ENCODE measurements around the gene UHRF2. TPM values are rescaled to one million over a fixed set of nuclear protein-coding genes. Genes with fewer than 3 reads are reported as not detected.

Gene UHRF2
- total RNA-seq, 1 experiment from 2014 or later, result 39.0 TPM

GRCh38 chr9:6410633-6411032 is 2.4 kb upstream of the UHRF2 start:
- no peaks in the 10 kb centered on the region for H3K9me3 Mint-ChIP-seq
- no peak overlapping the region for H3K27ac Mint-ChIP-seq
- DNase-seq (ENCODE audit: low spot score) (no peak), ATAC-seq (no peak)
- no peak overlapping the region for H3K4me3 Mint-ChIP-seq
- H3K27me3 Mint-ChIP-seq (ENCODE audit: low read depth), result peaks cover 30% of the 10 kb centered on the region
- peaks cover 17% of the 10 kb centered on the region for H3K4me1 Mint-ChIP-seq
- CTCF ChIA-PET, result no interaction called here
- POLR2A ChIA-PET, result no interaction called here
- TF ChIP-seq PRRX2 (CRISPR knock-in tag; IDR thresholded peaks at IDR 0.05) (no peak), NFYB (CRISPR knock-in tag; conservative IDR thresholded peaks at IDR 0.05; ENCODE audit: low read depth) (no peak), NFATC4 (CRISPR knock-in tag; IDR thresholded peaks at IDR 0.05) (no peak), OVOL2 (CRISPR knock-in tag; IDR thresholded peaks at IDR 0.05; ENCODE audit: borderline replicate concordance) (no peak), CREB1 (CRISPR knock-in tag; IDR thresholded peaks at IDR 0.05) (no peak), ZNF671 (CRISPR knock-in tag; IDR thresholded peaks at IDR 0.05) (no peak), ZNF138 (CRISPR knock-in tag; conservative IDR thresholded peaks at IDR 0.05) (no peak), ZNF532 (CRISPR knock-in tag; IDR thresholded peaks at IDR 0.05; ENCODE audit: borderline replicate concordance) (no peak), ESRRA (CRISPR knock-in tag; IDR thresholded peaks at IDR 0.05; ENCODE audit: borderline replicate concordance) (no peak), STAT6 (CRISPR knock-in tag; conservative IDR thresholded peaks at IDR 0.05; ENCODE audit: low read depth) (no peak), ZNF263 (CRISPR knock-in tag; IDR thresholded peaks at IDR 0.05; ENCODE audit: low read depth) (no peak), IRF2 (CRISPR knock-in tag; IDR thresholded peaks at IDR 0.05; ENCODE audit: borderline replicate concordance, low read depth) (no peak), SMAD4 (CRISPR knock-in tag; IDR thresholded peaks at IDR 0.05) (no peak), USF1 (CRISPR knock-in tag; IDR thresholded peaks at IDR 0.05) (no peak), E2F4 (CRISPR knock-in tag; IDR thresholded peaks at IDR 0.05; ENCODE audit: borderline replicate concordance, low read depth) (no peak), JAZF1 (CRISPR knock-in tag; IDR thresholded peaks at IDR 0.05) (no peak)
- TF ChIP-seq, protein P1, sequence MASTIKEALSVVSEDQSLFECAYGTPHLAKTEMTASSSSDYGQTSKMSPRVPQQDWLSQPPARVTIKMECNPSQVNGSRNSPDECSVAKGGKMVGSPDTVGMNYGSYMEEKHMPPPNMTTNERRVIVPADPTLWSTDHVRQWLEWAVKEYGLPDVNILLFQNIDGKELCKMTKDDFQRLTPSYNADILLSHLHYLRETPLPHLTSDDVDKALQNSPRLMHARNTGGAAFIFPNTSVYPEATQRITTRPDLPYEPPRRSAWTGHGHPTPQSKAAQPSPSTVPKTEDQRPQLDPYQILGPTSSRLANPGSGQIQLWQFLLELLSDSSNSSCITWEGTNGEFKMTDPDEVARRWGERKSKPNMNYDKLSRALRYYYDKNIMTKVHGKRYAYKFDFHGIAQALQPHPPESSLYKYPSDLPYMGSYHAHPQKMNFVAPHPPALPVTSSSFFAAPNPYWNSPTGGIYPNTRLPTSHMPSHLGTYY (CRISPR knock-in tag; IDR thresholded peaks at IDR 0.05), result no peak
- TF ChIP-seq, protein P2, sequence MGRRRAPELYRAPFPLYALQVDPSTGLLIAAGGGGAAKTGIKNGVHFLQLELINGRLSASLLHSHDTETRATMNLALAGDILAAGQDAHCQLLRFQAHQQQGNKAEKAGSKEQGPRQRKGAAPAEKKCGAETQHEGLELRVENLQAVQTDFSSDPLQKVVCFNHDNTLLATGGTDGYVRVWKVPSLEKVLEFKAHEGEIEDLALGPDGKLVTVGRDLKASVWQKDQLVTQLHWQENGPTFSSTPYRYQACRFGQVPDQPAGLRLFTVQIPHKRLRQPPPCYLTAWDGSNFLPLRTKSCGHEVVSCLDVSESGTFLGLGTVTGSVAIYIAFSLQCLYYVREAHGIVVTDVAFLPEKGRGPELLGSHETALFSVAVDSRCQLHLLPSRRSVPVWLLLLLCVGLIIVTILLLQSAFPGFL (CRISPR knock-in tag; IDR thresholded peaks at IDR 0.05; ENCODE audit: borderline replicate concordance), result no peak
- H3K36me3 Mint-ChIP-seq, result no peaks in the 10 kb centered on the region
